Thyroid gland (tissue), 4 donors: Measurements from ENCODE around the gene SZT2. TPM values are rescaled to one million over a fixed set of nuclear protein-coding genes. Genes with fewer than 3 reads are reported as not detected.

ENCODE experiments used
- DNase-seq, 2 donors: peaks; one replicate each; pipeline ENCODE4 v3.0.0-alpha.2; 2019
- H3K27ac ChIP-seq, 3 donors: fragments of 200-600 bp; sonication (generic); 1 replicate in 2 of 3; 2 replicates in 1 of 3; pipeline ENCODE4 v1.5.1; 2016 to 2019; ENCODE audit warnings: mild to moderate bottlenecking in 1 of 3, moderate library complexity in 1 of 3
- H3K27me3 ChIP-seq: fragments of 200-600 bp; sonication (generic); one replicate; pipeline ENCODE4 v1.5.1; 2019
- H3K36me3 ChIP-seq, 2 donors: fragments of 200-600 bp; sonication (generic); one replicate each; pipeline ENCODE4 v1.5.1; 2016 to 2019
- H3K4me1 ChIP-seq, 2 donors: fragments of 200-600 bp; sonication (generic); one replicate each; pipeline ENCODE4 v1.5.1; 2017 to 2019
- H3K4me3 ChIP-seq, 3 donors: fragments of 200-600 bp; sonication (generic); replicated peaks in 1 of 3; 1 replicate in 2 of 3; 2 replicates in 1 of 3; pipeline ENCODE4 v1.5.1; 2016; ENCODE audit warnings: mild to moderate bottlenecking in 1 of 3
- H3K9me3 ChIP-seq: fragments of 200-600 bp; sonication (generic); one replicate; pipeline ENCODE4 v1.5.1; 2017
- CTCF ChIP-seq, 6 experiments: fragments of 200-600 bp in 3 of 6; fragments of 450-650 bp in 3 of 6; sonication (generic) in 3 of 6; IDR thresholded peaks; one replicate each; pipeline ENCODE4 v1.5.1; 2016 to 2019; ENCODE audit warnings: antibody characterized with exemption in 6 of 6, mild to moderate bottlenecking in 2 of 6, inconsistent platforms in 1 of 6, moderate library complexity in 1 of 6
- POLR2A ChIP-seq, 2 donors: fragments of 450-650 bp; IDR thresholded peaks; one replicate each; pipeline ENCODE4 v1.6.1; 2017; ENCODE audit warnings: antibody characterized with exemption in 2 of 2, mild to moderate bottlenecking in 2 of 2, moderate library complexity in 1 of 2
- WGBS, 2 donors: methylation state at CpG; one replicate each; pipeline ENCODE4 v1.1.5; 2017; 5-methylcytosine and 5-hydroxymethylcytosine counted together
- intact Hi-C: fragments of 100-400 bp; cut with DNase I; formaldehyde crosslinking; loops from one replicate; pipeline ENCODE4 v1.15.1; 2023
- total RNA-seq, 4 donors: library from RNA; depleted of rRNA; stranded (reverse); fragments of >200 nt; gene quantifications; one replicate each; pipeline ENCODE4 v1.2.3, GENCODE V29; 2016

SZT2 gene
- total RNA-seq, 4 donors from 2014 or later: 36.1 to 107 (median 58.2) TPM

GRCh38 chr1:43427941-43428340, 38.2 kb downstream of the SZT2 start:
- Histone ChIP-seq H3K27me3 (no peaks in the 10 kb centered on the region), H3K9me3 (no peaks in the 10 kb centered on the region), H3K36me3 (peaks cover 85 to 91% of the 10 kb centered on the region in 2 donors), H3K4me1 (peaks cover 3 to 6% of the 10 kb centered on the region in 2 donors), H3K4me3 (no peak overlapping the region), H3K27ac (no peak overlapping the region)
- WGBS, 2 donors: 83 to 88% methylated on average over 9 of the region's 9 CpGs
- DNase-seq: no peak
- no peak for TF ChIP-seq POLR2A (IDR thresholded peaks at IDR 0.05)
- no peak for TF ChIP-seq CTCF (IDR thresholded peaks at IDR 0.05)
- intact Hi-C loops: no loop called here

- Histone ChIP-seq H3K27me3 (no peaks in the 10 kb centered on the region), H3K9me3 (no peaks in the 10 kb centered on the region), H3K4me3 (no peak overlapping the region), H3K36me3 (peaks cover 77 to 89% of the 10 kb centered on the region in 2 donors), H3K4me1 (peaks cover 3 to 6% of the 10 kb centered on the region in 2 donors), H3K27ac (no peak overlapping the region)
- no peak for TF ChIP-seq CTCF (IDR thresholded peaks at IDR 0.05)
- TF ChIP-seq POLR2A (IDR thresholded peaks at IDR 0.05): no peak
- intact Hi-C loops: no loop called here
- no peak for DNase-seq
- 96 to 97% methylated on average over 5 of the region's 5 CpGs for WGBS, 2 donors
Measured at GRCh38 chr1:43430831-43431230, 41.1 kb downstream of the SZT2 start.

GRCh38 chr1:43431676-43432075, 42.0 kb downstream of the SZT2 start:
- H3K27ac ChIP-seq: no peak overlapping the region
- 97 to 99% methylated on average over 9 of the region's 9 CpGs for WGBS, 2 donors
- no peak overlapping the region for H3K4me3 ChIP-seq
- intact Hi-C loops: no loop called here
- no peak for DNase-seq
- H3K27me3 ChIP-seq: no peaks in the 10 kb centered on the region
- H3K36me3 ChIP-seq: peaks cover 68 to 80% of the 10 kb centered on the region in 2 donors
- TF ChIP-seq POLR2A (IDR thresholded peaks at IDR 0.05): no peak
- TF ChIP-seq CTCF (IDR thresholded peaks at IDR 0.05): no peak
- H3K9me3 ChIP-seq: no peaks in the 10 kb centered on the region
- H3K4me1 ChIP-seq: peaks cover 3 to 6% of the 10 kb centered on the region in 2 donors

GRCh38 chr1:43432171-43432860, 42.6 kb downstream of the SZT2 start:
- intact Hi-C loops: no loop called here
- Histone ChIP-seq H3K4me1 (peaks cover 3 to 6% of the 10 kb centered on the region in 2 donors), H3K4me3 (no peak overlapping the region), H3K27me3 (no peaks in the 10 kb centered on the region), H3K36me3 (peaks cover 65 to 74% of the 10 kb centered on the region in 2 donors), H3K9me3 (no peaks in the 10 kb centered on the region), H3K27ac (no peak overlapping the region)
- TF ChIP-seq POLR2A (IDR thresholded peaks at IDR 0.05) (no peak), CTCF (IDR thresholded peaks at IDR 0.05) (no peak)
- WGBS, 2 donors: 94 to 99% methylated on average over 7 to 9 of the region's 9 CpGs
- DNase-seq: no peak

GRCh38 chr1:43432907-43433306, 43.2 kb downstream of the SZT2 start:
- Histone ChIP-seq H3K4me1 (peaks cover under 1 to 1% of the 10 kb centered on the region in 2 donors), H3K9me3 (no peaks in the 10 kb centered on the region), H3K27me3 (no peaks in the 10 kb centered on the region), H3K27ac (no peak overlapping the region), H3K4me3 (no peak overlapping the region), H3K36me3 (peaks cover 61 to 70% of the 10 kb centered on the region in 2 donors)
- TF ChIP-seq POLR2A (IDR thresholded peaks at IDR 0.05): no peak
- TF ChIP-seq CTCF (IDR thresholded peaks at IDR 0.05): no peak
- DNase-seq: no peak
- WGBS, 2 donors: 91 to 93% methylated on average over 5 of the region's 5 CpGs
- intact Hi-C loops: no loop called here
